Osteocyte (in vitro differentiated cells): ENCODE data around the gene FBXO21. TPM values are rescaled to one million over a fixed set of nuclear protein-coding genes. Genes with fewer than 3 reads are reported as not detected.

ENCODE experiments used
- DNase-seq: peaks from one replicate; pipeline ENCODE4 v3.0.0; 2021; ENCODE audit warnings: mixed read lengths; ENCODE audit not compliant: unreplicated experiment; ENCODE audit errors: extremely low spot score
- H3K27ac Mint-ChIP-seq: one replicate; pipeline ENCODE4 v1.8.0; 2021; ENCODE audit warnings: mild to moderate bottlenecking, mixed read lengths; ENCODE audit not compliant: unreplicated experiment
- H3K27me3 Mint-ChIP-seq: one replicate; pipeline ENCODE4 v1.8.0; 2021; ENCODE audit warnings: mixed read lengths; ENCODE audit not compliant: unreplicated experiment
- H3K36me3 Mint-ChIP-seq: one replicate; pipeline ENCODE4 v1.8.0; 2021; ENCODE audit warnings: mixed read lengths; ENCODE audit not compliant: unreplicated experiment
- H3K4me1 Mint-ChIP-seq: one replicate; pipeline ENCODE4 v1.8.0; 2021; ENCODE audit warnings: mixed read lengths; ENCODE audit not compliant: unreplicated experiment
- H3K4me3 Mint-ChIP-seq: one replicate; pipeline ENCODE4 v1.8.0; 2021; ENCODE audit warnings: mild to moderate bottlenecking, moderate library complexity, mixed read lengths; ENCODE audit not compliant: unreplicated experiment
- H3K9me3 Mint-ChIP-seq: one replicate; pipeline ENCODE4 v1.8.0; 2021; ENCODE audit warnings: mixed read lengths; ENCODE audit not compliant: unreplicated experiment
- total RNA-seq: library from RNA; stranded (reverse); gene quantifications from 2 replicates; pipeline ENCODE4 v1.2.1, GENCODE V29; 2021
- TF ChIP-seq, protein P1 (sequence below): fragments of 200-600 bp; sonication (generic); IDR thresholded peaks from 2 replicates; pipeline ENCODE4 v1.5.0; 2021; ENCODE audit warnings: antibody characterized with exemption, mild to moderate bottlenecking, moderate library complexity

FBXO21 gene
- total RNA-seq, 1 donor from 2014 or later = 49.0 TPM

DNA sequence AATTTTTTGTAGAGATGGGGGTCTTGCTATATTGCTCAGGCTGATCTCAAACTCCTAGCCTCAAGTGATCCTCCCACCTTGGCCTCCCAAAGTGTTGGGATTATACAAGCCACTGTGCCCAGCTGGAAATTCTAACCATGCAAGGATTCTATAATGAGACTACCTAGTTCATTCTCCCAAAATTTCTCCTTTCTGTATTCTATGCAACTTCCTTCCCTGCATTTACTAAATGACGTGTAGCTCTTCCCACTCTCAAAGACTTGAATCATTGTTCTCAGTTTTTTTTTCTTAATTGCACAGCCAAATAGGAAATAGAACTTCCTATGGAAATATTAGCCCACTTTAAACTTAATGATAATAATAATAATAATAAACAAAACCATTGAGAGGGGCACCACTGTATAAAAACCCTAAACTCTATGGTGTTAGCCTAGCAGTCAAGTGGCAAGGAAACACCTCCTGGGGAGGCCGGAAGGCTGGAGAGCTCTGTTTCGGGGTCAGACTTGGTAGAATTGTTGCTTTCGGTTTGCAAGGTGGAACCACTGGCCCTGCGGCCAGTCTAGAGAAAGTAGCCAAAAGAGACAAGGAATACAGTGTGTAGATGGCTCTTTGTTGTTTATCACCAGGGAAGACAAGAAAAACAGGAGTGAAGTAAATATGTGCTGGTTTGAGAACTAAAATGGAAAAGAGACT lies 51.1 kb downstream of the FBXO21 start:
- no peaks in the 10 kb centered on the region for H3K27me3 Mint-ChIP-seq
- no peaks in the 10 kb centered on the region for H3K4me1 Mint-ChIP-seq
- DNase-seq = no peak
- H3K27ac Mint-ChIP-seq = no peak overlapping the region
- H3K4me3 Mint-ChIP-seq = no peak overlapping the region
- no peaks in the 10 kb centered on the region for H3K9me3 Mint-ChIP-seq
- TF ChIP-seq, protein P1, sequence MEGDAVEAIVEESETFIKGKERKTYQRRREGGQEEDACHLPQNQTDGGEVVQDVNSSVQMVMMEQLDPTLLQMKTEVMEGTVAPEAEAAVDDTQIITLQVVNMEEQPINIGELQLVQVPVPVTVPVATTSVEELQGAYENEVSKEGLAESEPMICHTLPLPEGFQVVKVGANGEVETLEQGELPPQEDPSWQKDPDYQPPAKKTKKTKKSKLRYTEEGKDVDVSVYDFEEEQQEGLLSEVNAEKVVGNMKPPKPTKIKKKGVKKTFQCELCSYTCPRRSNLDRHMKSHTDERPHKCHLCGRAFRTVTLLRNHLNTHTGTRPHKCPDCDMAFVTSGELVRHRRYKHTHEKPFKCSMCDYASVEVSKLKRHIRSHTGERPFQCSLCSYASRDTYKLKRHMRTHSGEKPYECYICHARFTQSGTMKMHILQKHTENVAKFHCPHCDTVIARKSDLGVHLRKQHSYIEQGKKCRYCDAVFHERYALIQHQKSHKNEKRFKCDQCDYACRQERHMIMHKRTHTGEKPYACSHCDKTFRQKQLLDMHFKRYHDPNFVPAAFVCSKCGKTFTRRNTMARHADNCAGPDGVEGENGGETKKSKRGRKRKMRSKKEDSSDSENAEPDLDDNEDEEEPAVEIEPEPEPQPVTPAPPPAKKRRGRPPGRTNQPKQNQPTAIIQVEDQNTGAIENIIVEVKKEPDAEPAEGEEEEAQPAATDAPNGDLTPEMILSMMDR = no peak
- H3K36me3 Mint-ChIP-seq = peaks cover 14% of the 10 kb centered on the region

DNA sequence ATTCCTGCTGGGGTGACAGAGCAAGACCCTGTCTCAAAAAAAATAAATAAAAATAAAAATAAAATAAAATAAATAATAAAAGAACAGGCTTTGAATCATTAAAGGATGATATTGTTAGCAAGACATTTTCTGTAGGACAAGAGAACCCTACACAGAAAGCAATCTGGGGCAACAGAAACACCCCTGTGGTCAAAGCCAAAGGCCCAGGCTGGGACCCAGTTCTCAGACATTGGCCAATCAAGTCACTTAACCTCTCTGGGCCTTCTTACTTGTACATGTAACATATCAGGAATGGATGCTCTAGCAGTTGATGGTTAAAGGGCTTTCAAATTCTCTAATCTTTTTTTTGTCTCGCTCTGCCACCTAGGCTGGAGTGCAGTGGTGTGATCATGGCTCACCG lies 55.5 kb downstream of the FBXO21 start:
- DNase-seq = no peak
- Mint-ChIP-seq H3K27ac (no peak overlapping the region), H3K36me3 (no peaks in the 10 kb centered on the region)

DNA sequence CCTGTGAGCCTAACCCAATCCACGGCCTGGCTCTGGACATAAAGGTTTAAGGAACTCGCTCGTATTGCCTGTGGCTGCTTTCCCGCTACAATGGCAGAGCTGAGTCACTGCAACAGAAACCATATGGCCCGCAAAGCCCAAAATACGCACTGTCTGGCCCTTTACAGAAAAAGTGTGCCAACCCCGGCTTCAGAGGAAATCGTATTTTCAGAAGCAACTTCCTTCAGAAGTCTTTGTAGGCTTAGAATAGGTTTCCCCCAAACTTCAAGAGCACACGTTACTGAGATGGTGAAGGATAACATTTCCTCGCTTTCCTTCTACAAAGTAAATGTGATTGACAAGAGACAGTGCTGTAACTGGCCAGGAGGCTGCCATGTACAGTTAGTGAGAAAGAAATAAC lies 56.2 kb downstream of the FBXO21 start:
- no peak overlapping the region for H3K27ac Mint-ChIP-seq

More for the DNA sequence above, 55.5 kb downstream of the FBXO21 start:
- H3K9me3 Mint-ChIP-seq = no peaks in the 10 kb centered on the region
- H3K4me1 Mint-ChIP-seq = no peaks in the 10 kb centered on the region
- H3K27me3 Mint-ChIP-seq = no peaks in the 10 kb centered on the region
- H3K4me3 Mint-ChIP-seq = no peak overlapping the region
- TF ChIP-seq, protein P1 = no peak

DNA sequence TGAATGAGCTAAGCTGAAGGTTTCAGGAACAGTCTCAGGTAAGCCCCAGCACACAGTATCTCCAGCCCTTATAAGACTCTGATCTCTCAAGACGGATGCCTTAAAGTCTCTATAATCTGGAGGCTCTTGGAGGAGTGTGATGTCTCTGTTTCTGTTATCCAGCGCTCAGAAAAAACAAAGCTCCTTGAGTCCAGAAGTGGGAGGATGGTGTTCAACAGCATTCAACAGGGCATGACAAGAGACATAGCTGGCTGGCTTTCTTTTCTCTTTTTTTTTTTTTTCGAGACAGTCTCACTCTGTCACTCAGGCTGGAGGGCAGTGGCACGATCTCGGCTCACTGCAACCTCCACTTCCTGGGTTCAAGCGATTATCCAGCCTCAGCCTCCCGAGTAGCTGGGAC lies 59.5 kb downstream of the FBXO21 start:
- no peak for DNase-seq

More for the DNA sequence above, 56.2 kb downstream of the FBXO21 start:
- Mint-ChIP-seq H3K9me3 (no peaks in the 10 kb centered on the region), H3K27me3 (no peaks in the 10 kb centered on the region), H3K36me3 (no peaks in the 10 kb centered on the region), H3K4me1 (no peaks in the 10 kb centered on the region), H3K4me3 (no peak overlapping the region)
- TF ChIP-seq, protein P1 = no peak
- no peak for DNase-seq

DNA sequence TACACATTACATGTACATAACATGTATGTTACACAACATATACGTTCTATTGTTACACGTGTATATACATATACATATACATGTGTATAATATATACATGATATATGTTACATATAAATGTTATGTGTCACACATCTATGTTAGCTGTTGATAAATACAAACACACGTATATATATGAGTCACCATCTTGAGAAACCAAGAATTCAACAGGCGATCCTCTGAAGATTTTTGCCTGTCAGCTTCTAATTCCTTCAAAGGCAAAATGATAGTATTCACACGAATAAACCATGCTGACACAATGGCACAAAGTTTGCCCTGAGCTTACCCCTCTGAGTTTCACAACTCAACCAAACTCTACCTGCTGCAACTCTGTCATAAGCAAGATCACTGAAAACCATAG lies 60.9 kb downstream of the FBXO21 start:
- DNase-seq = no peak
- TF ChIP-seq, protein P1 = no peak
- H3K27ac Mint-ChIP-seq = no peak overlapping the region
- no peak overlapping the region for H3K4me3 Mint-ChIP-seq
- no peaks in the 10 kb centered on the region for H3K27me3 Mint-ChIP-seq
- H3K4me1 Mint-ChIP-seq = peaks cover 2% of the 10 kb centered on the region
- no peaks in the 10 kb centered on the region for H3K36me3 Mint-ChIP-seq
- H3K9me3 Mint-ChIP-seq = peaks cover 6% of the 10 kb centered on the region

More for the DNA sequence above, 59.5 kb downstream of the FBXO21 start:
- Mint-ChIP-seq H3K27me3 (no peaks in the 10 kb centered on the region), H3K4me3 (no peak overlapping the region), H3K36me3 (no peaks in the 10 kb centered on the region), H3K27ac (no peak overlapping the region), H3K9me3 (peaks cover 6% of the 10 kb centered on the region), H3K4me1 (no peaks in the 10 kb centered on the region)
- TF ChIP-seq, protein P1 = no peak
